HG03378 (cell line): ENCODE measurements around the gene TM4SF4.
"Not testable (repeated sequence)": the region's sequence is repeated elsewhere in the genome, so short reads cannot be mapped to it uniquely, and the experiment has no call there.

ENCODE experiments used
- ATAC-seq: cut with Tn5 transposase; IDR thresholded peaks from one replicate; pipeline ENCODE4 v1.9.1; 2021; ENCODE audit warnings: mild to moderate bottlenecking, moderate library complexity; ENCODE audit not compliant: unreplicated experiment

Gene TM4SF4

GRCh38 chr3:149474250-149474817 is at the start of gene TM4SF4:
Gene TM4SF4, plus strand, starts transcription at chr3:149474697. Its CDS starts 181 bp downstream, at chr3:149474878.
- ATAC-seq, result no peak

GRCh38 chr3:149424918-149425317 is 49.6 kb upstream of the TM4SF4 start:
- ATAC-seq, result no peak

GRCh38 chr3:149426325-149426724 is 48.2 kb upstream of the TM4SF4 start:
- ATAC-seq, result no peak

GRCh38 chr3:149428087-149428486 is 46.4 kb upstream of the TM4SF4 start:
- ATAC-seq, result no peak

GRCh38 chr3:149430216-149430615 is 44.3 kb upstream of the TM4SF4 start:
- ATAC-seq, result no peak

GRCh38 chr3:149432149-149432548 is 42.3 kb upstream of the TM4SF4 start:
- ATAC-seq, result no peak

- no peak for ATAC-seq
These were observed 38.3 kb upstream of the TM4SF4 start for GRCh38 chr3:149435996-149436885.

GRCh38 chr3:149437286-149437685 is 37.2 kb upstream of the TM4SF4 start:
- no peak for ATAC-seq

GRCh38 chr3:149437710-149438109 is 36.8 kb upstream of the TM4SF4 start:
- no peak for ATAC-seq

- no peak for ATAC-seq
These were observed 35.5 kb upstream of the TM4SF4 start for GRCh38 chr3:149438981-149439380.

GRCh38 chr3:149441642-149442041 is 32.9 kb upstream of the TM4SF4 start:
- ATAC-seq, result no peak

- no peak for ATAC-seq
These were observed 32.5 kb upstream of the TM4SF4 start for GRCh38 chr3:149442043-149442442.

GRCh38 chr3:149442851-149443544 is 31.5 kb upstream of the TM4SF4 start:
- no peak for ATAC-seq

GRCh38 chr3:149443545-149443912 is 31.0 kb upstream of the TM4SF4 start:
- no peak for ATAC-seq

- not testable (repeated sequence) for ATAC-seq
These were observed 29.6 kb upstream of the TM4SF4 start for GRCh38 chr3:149444867-149445266.

- no peak for ATAC-seq
These were observed 26.1 kb upstream of the TM4SF4 start for GRCh38 chr3:149448331-149448831.

- no peak for ATAC-seq
These were observed 25.3 kb upstream of the TM4SF4 start for GRCh38 chr3:149449182-149449581.

GRCh38 chr3:149449799-149450198 is 24.7 kb upstream of the TM4SF4 start:
- no peak for ATAC-seq

- ATAC-seq, result no peak
These were observed 24.2 kb upstream of the TM4SF4 start for GRCh38 chr3:149450281-149450680.

- no peak for ATAC-seq
These were observed 22.5 kb upstream of the TM4SF4 start for GRCh38 chr3:149452036-149452435.

- no peak for ATAC-seq
These were observed 21.2 kb upstream of the TM4SF4 start for GRCh38 chr3:149453140-149453805.
